ENCODE measurements around the gene CDH23.

The CDH23 gene

DNA sequence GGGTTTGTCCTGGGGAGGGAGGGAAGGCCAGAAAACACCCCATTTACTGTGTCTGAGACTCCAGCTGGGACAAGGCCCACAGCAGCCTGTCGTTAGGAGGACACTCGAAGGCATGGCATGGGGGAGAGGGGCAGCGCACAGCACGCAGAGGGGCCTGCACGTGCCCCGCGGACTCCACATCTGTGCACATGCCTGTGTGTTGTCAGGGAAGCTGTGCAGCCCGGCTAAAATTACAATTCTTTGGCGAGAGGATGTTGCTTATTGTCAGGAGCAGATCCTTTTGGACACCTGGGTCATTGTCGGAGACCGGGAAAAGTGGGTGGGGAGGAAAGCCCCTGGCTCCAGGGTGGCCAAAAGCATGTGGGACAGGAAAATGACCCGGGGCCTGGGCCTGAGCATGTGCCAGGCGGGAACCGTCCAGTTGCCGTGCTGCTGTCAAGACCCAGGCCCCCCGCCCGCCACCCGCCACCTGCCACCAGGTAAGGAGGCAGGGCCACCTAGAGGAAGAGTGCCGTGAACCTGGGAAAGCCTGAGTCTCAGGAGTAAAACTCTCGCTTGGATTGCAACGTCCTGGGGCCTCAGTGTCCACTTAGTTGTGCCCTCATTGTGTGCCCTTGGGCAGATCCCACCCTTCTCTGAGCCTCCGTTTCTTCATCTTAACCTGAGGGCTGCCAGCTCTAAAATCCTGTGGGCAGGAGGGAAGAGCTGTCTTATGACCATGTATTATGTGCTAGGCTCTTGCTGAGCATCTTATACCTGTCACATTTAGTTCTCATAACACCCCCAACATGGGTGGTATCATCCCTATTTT is 369.4 kb downstream of the CDH23 start:
- no peak overlapping the region for H3K9ac ChIP-seq (ENCODE audit: low read length)

DNA sequence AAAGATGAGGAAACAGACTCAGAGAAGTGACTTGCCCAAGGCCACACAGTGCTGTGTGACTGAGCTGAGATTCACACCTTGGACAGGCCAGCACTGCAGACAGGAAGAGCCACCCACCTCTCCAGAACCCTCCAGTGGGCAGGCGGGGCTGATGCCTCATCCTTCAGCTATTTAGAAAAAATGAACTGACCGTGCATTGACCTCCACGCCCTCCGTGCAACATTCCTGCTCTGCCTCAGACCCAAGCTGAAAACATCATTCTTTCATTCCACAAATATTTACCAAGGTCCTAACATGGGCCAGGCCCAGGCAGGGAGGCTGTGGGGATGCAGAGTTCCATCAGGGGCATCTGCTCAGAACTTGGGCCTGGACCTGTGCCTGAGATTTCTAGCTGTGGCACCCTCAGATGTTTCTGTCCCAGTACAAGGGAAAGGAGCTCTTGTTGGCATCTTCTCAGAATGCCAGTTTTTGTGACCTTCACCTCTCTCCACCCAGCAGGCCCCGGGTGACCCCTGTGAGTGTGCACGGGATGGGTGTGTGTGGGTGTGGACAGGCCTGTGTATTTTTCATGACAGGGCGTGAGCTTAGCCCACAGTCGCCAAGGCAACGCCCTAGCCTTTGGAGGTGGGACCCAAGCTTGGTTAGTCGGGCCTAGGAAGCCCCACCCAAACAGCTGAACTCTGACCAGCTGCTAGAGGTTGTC is 370.1 kb downstream of the CDH23 start:
- no peaks in the 10 kb centered on the region for H3K9me3 ChIP-seq (ENCODE audit: control insufficient read depth, insufficient read depth, low read depth, low read length)
- H3K27ac ChIP-seq (ENCODE audit: low read depth, low read length) = no peak overlapping the region
- H3K4me3 ChIP-seq (ENCODE audit: low read depth, low read length) = no peak overlapping the region
- peaks cover 12% of the 10 kb centered on the region; the same call in 1 of the 2 replicates for H3K27me3 ChIP-seq (ENCODE audit: control insufficient read depth, insufficient read depth, low read length)
- H3K4me1 ChIP-seq (ENCODE audit: control insufficient read depth, insufficient read depth, low read length) = peaks cover 8% of the 10 kb centered on the region
- no peak overlapping the region for H3K9ac ChIP-seq (ENCODE audit: low read length)
- no peaks in the 10 kb centered on the region for H3K36me3 ChIP-seq (ENCODE audit: control insufficient read depth, insufficient read depth, low read length)

More for the DNA sequence above, 369.4 kb downstream of the CDH23 start:
- no peaks in the 10 kb centered on the region for H3K9me3 ChIP-seq (ENCODE audit: control insufficient read depth, insufficient read depth, low read depth, low read length)
- peaks cover 8% of the 10 kb centered on the region for H3K4me1 ChIP-seq (ENCODE audit: control insufficient read depth, insufficient read depth, low read length)
- H3K27me3 ChIP-seq (ENCODE audit: control insufficient read depth, insufficient read depth, low read length) = peaks cover 4% of the 10 kb centered on the region; the same call in 1 of the 2 replicates
- no peaks in the 10 kb centered on the region for H3K36me3 ChIP-seq (ENCODE audit: control insufficient read depth, insufficient read depth, low read length)
- no peak overlapping the region for H3K27ac ChIP-seq (ENCODE audit: low read depth, low read length)
- H3K4me3 ChIP-seq (ENCODE audit: low read depth, low read length) = no peak overlapping the region

DNA sequence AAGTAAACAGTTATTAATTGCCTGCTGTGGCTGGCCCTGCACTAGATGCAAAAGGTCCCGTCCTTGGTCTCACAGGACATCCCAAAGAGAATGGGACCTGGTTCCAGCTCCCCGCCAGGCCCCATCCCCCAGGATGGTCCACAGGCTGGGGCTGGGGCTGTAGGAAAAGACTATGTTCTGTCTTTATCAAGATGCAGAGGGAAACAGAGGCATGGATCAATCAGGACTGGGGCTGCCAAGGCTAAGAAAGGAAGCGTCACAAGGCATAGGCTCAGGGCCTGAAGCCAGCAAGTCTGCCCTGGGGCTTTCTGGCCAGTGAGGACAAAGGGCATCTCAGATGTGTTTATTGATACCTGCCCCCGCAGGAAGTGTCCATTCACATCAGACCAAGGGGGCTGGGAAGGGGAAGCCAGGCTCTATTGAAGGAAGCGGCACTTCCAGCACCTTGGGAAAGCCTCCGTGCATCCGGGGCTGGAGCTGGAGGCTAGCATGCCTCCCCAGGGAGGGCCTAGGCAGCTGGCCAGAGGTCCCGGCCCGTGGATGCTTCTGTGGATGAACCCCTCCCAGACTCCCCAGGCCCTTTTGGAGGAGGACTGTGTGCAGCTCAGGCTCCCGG is 370.8 kb downstream of the CDH23 start:
- H3K9ac ChIP-seq (ENCODE audit: low read length) = no peak overlapping the region
- H3K4me3 ChIP-seq (ENCODE audit: low read depth, low read length) = no peak overlapping the region
- peaks cover 8% of the 10 kb centered on the region for H3K4me1 ChIP-seq (ENCODE audit: control insufficient read depth, insufficient read depth, low read length)

DNA sequence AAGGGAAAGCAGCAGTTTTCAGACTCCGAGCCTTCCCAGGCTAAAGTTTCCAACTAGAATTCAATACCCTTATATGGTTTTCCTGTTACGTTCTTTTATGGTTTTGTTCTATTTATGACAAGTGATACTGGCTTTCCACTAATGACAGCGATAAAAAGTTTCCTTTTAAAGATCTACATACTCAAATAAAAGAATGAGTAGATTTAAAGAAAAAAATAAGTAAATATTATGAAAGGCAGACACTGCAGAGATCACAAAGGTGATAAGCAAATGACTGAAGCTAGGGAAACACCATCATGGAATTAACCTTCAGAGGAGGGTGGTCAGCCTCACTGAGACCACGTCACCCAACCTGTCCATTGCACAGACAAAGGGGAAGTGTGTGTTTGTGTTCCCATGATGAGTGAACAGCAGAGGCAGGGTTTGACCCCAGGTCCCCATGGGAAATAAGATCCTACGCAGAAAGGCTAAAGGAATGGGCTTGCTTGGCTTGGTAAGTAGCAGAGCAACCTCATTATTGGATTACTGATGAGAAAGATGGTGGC is 372.6 kb downstream of the CDH23 start:
- H3K4me3 ChIP-seq (ENCODE audit: low read depth, low read length) = no peak overlapping the region
- H3K27ac ChIP-seq (ENCODE audit: low read depth, low read length) = no peak overlapping the region
- H3K4me1 ChIP-seq (ENCODE audit: control insufficient read depth, insufficient read depth, low read length) = peaks cover 8% of the 10 kb centered on the region
- no peaks in the 10 kb centered on the region for H3K9me3 ChIP-seq (ENCODE audit: control insufficient read depth, insufficient read depth, low read depth, low read length)
- no peaks in the 10 kb centered on the region for H3K36me3 ChIP-seq (ENCODE audit: control insufficient read depth, insufficient read depth, low read length)
- no peak overlapping the region for H3K9ac ChIP-seq (ENCODE audit: low read length)
- peaks cover 35% of the 10 kb centered on the region for H3K27me3 ChIP-seq (ENCODE audit: control insufficient read depth, insufficient read depth, low read length)

More for the DNA sequence above, 370.8 kb downstream of the CDH23 start:
- Histone ChIP-seq H3K36me3 (ENCODE audit: control insufficient read depth, insufficient read depth, low read length) (no peaks in the 10 kb centered on the region), H3K27me3 (ENCODE audit: control insufficient read depth, insufficient read depth, low read length) (peaks cover 18% of the 10 kb centered on the region), H3K27ac (ENCODE audit: low read depth, low read length) (no peak overlapping the region), H3K9me3 (ENCODE audit: control insufficient read depth, insufficient read depth, low read depth, low read length) (no peaks in the 10 kb centered on the region)

DNA sequence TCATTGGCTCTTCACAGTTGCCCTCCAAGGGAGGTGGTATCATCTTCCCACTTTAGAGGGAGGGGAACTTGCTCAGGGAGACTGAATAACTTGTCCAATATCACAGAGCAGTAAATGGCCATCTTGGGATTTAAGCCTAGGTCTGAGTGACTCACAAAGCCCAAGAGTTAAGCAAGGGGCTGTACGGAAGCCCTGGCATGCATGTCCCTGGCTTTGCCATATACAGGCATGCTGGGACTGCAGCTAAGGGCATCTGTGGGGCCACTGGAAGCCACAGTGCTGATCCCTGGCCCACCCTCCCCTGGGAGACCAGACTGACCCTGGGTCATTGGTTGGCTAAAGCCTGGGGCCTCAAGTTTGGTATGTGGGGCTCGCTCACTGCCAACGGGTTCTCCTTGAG is 373.5 kb downstream of the CDH23 start:
- peaks cover 38% of the 10 kb centered on the region for H3K27me3 ChIP-seq (ENCODE audit: control insufficient read depth, insufficient read depth, low read length)
- H3K4me1 ChIP-seq (ENCODE audit: control insufficient read depth, insufficient read depth, low read length) = peaks cover 8% of the 10 kb centered on the region
- no peak overlapping the region for H3K27ac ChIP-seq (ENCODE audit: low read depth, low read length)
- no peaks in the 10 kb centered on the region for H3K9me3 ChIP-seq (ENCODE audit: control insufficient read depth, insufficient read depth, low read depth, low read length)
- H3K4me3 ChIP-seq (ENCODE audit: low read depth, low read length) = no peak overlapping the region
- H3K9ac ChIP-seq (ENCODE audit: low read length) = no peak overlapping the region
- H3K36me3 ChIP-seq (ENCODE audit: control insufficient read depth, insufficient read depth, low read length) = no peaks in the 10 kb centered on the region

DNA sequence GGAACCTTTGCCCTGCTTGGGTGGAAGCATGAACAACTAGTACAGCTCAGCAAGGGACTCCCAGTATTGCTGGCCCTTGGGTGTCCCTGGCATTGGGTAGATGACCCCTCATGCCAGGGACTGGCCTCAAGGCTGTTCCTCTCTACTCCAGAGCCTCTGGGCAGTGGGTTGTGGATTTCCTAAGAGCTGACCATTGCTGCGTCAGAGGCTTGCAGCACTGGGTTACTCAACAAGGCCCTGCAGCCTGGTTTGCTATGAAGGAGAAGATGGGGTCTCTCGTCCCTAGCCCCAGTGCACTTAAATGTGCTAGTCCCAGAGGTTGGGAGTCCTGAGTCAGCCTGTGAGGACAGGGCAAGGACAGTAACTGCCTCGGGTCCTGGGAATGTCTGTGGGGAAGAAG is 374.1 kb downstream of the CDH23 start:
- no peak overlapping the region for H3K4me3 ChIP-seq (ENCODE audit: low read depth, low read length)
- no peaks in the 10 kb centered on the region for H3K36me3 ChIP-seq (ENCODE audit: control insufficient read depth, insufficient read depth, low read length)
- peaks cover 8% of the 10 kb centered on the region for H3K4me1 ChIP-seq (ENCODE audit: control insufficient read depth, insufficient read depth, low read length)
- H3K9ac ChIP-seq (ENCODE audit: low read length) = no peak overlapping the region
- H3K27me3 ChIP-seq (ENCODE audit: control insufficient read depth, insufficient read depth, low read length) = peaks cover 38% of the 10 kb centered on the region
- no peak overlapping the region for H3K27ac ChIP-seq (ENCODE audit: low read depth, low read length)
- H3K9me3 ChIP-seq (ENCODE audit: control insufficient read depth, insufficient read depth, low read depth, low read length) = no peaks in the 10 kb centered on the region

DNA sequence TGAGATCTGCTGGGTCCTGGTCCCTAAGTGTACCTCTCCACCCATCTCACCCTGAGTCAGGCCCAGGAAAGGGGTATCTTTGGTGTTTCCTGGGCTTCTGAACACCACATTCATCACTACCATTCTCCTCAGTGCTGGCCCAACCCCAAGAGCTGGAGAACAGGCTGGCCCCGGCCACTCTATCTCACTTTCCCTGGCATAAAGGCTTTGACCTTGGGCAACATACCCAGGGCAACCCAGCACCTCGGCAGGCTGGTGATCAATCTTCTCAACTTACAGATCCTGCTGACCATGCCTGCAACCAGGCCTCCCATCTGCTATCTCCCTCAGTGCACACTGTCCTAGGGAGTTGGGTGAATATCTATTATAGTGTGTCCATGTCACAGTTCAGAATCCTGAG is 374.5 kb downstream of the CDH23 start:
- no peak overlapping the region for H3K27ac ChIP-seq (ENCODE audit: low read depth, low read length)
- peaks cover 38% of the 10 kb centered on the region for H3K27me3 ChIP-seq (ENCODE audit: control insufficient read depth, insufficient read depth, low read length)
- H3K4me1 ChIP-seq (ENCODE audit: control insufficient read depth, insufficient read depth, low read length) = peaks cover 8% of the 10 kb centered on the region

DNA sequence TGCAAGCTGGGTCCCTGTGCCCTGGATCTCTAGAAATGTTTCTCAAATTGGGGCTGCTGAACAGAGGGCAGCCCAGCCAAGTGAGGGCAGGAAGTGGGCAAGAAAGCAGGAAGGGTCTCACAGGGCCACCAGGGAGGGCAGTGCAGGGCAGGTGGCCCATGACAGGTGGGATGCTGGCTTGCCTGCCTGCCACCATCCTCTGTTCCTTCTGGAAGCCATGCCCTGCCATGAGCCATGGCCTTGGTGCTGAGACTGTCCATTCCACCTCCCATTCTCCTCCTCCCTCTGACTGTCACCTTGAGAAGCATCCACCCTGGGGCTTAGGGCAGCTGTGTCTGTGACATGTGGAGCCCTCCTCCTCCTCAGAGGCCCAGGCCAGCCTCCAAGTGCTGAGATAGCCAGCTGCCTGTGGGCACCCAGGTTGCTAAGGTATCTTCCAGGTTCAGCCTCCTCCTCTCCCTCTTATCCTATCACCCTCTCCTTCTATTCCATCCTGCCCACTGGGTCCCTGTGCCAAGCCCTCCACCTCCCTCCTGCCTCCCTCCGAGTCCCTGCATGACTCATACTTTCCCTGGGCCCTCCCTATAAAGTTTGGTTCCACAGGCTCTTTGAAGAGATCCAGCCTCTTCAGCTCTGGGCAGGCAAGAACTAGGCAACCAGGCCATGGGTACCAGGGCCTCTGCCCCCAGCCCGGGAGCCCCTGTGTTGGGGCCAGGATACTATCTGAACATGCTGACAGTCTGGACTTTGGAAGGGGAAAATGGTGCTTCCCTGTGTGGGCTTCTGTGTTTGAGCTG is 375.3 kb downstream of the CDH23 start:
- H3K36me3 ChIP-seq (ENCODE audit: control insufficient read depth, insufficient read depth, low read length) = no peaks in the 10 kb centered on the region
- H3K4me3 ChIP-seq (ENCODE audit: low read depth, low read length) = no peak overlapping the region
- peaks cover 38% of the 10 kb centered on the region for H3K27me3 ChIP-seq (ENCODE audit: control insufficient read depth, insufficient read depth, low read length)
- H3K9ac ChIP-seq (ENCODE audit: low read length) = no peak overlapping the region
- H3K4me1 ChIP-seq (ENCODE audit: control insufficient read depth, insufficient read depth, low read length) = peaks cover 8% of the 10 kb centered on the region
- no peak overlapping the region for H3K27ac ChIP-seq (ENCODE audit: low read depth, low read length)
- peaks cover 1% of the 10 kb centered on the region; the same call in 1 of the 2 replicates for H3K9me3 ChIP-seq (ENCODE audit: control insufficient read depth, insufficient read depth, low read depth, low read length)

More for the DNA sequence above, 374.5 kb downstream of the CDH23 start:
- Histone ChIP-seq H3K36me3 (ENCODE audit: control insufficient read depth, insufficient read depth, low read length) (no peaks in the 10 kb centered on the region), H3K4me3 (ENCODE audit: low read depth, low read length) (no peak overlapping the region), H3K9me3 (ENCODE audit: control insufficient read depth, insufficient read depth, low read depth, low read length) (no peaks in the 10 kb centered on the region), H3K9ac (ENCODE audit: low read length) (no peak overlapping the region)

DNA sequence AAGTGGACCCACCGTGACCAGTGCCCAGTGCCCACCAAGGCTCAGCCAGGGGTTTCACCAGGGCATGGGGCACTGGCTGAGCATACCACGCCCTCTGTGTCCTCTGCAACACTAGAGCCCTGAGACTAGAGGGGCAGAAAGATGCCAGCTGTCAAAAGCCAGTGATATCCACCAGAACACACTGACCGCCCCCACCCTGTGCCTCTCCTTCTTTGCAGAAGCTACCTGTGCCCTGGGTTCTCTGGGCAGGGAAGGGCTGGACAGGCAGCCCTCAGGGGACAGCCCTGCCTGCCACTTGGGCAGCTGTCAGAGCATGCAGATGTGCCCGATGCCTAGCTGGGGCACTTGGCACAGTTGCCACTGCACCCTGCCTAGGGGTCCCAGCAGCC is 376.1 kb downstream of the CDH23 start:
- Histone ChIP-seq H3K4me3 (ENCODE audit: low read depth, low read length) (peak overlapping the region; percentile 58), H3K27ac (ENCODE audit: low read depth, low read length) (no peak overlapping the region), H3K36me3 (ENCODE audit: control insufficient read depth, insufficient read depth, low read length) (no peaks in the 10 kb centered on the region), H3K9me3 (ENCODE audit: control insufficient read depth, insufficient read depth, low read depth, low read length) (peaks cover 9% of the 10 kb centered on the region), H3K9ac (ENCODE audit: low read length) (no peak overlapping the region), H3K4me1 (ENCODE audit: control insufficient read depth, insufficient read depth, low read length) (no peaks in the 10 kb centered on the region; the same call in 1 of the 2 replicates), H3K27me3 (ENCODE audit: control insufficient read depth, insufficient read depth, low read length) (peaks cover 38% of the 10 kb centered on the region)

DNA sequence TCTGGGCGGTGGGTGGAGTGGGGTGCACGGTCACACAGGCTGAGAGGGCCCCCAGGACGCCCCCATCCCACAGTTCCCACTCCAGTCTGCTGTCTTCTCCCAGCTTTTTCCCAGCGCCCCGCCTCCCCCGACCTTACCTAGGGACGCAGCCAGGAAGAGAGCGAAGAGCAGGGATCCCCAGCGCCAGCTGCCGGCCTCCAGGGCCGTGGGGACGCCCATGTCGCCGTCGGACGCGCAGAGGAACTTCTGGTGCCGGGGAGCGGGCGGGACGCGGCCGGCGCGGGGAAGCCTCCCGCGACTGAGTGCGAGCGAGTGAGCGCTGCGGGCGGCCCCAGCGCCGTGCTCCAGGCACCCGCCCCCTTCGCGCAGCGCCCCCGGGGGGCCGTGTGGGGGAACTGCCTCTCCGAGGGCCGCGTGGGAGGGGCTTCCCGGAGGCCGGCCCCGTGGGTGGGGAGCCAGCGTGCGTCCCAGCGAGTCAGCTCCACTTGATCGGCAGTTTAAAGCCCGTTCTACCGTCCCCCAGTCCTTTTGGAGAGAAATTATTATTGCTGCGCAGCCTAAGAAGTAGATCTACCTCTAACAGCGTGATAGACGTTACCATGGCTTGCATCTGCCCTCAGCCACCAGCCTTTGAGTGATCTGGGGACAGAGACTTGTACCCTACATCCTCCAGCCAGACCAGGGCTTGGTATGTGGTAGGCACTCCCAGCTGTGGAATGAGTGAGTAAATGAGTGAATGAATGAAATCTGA is 376.7 kb downstream of the CDH23 start, which contains the start of gene VSIR:
Gene VSIR (minus strand): TSS at position 300 of the 751 bp plus-strand sequence. CDS start 81 bp downstream, at position 219.
- Histone ChIP-seq H3K27ac (ENCODE audit: low read depth, low read length) (no peak within 1 kb of the TSS), H3K27me3 (ENCODE audit: control insufficient read depth, insufficient read depth, low read length) (peaks cover 38% of the 10 kb centered on the region), H3K36me3 (ENCODE audit: control insufficient read depth, insufficient read depth, low read length) (no peaks in the 10 kb centered on the region), H3K4me1 (ENCODE audit: control insufficient read depth, insufficient read depth, low read length) (no peaks in the 10 kb centered on the region; the same call in 1 of the 2 replicates), H3K4me3 (ENCODE audit: low read depth, low read length) (peak within 1 kb of the TSS; percentile 58), H3K9me3 (ENCODE audit: control insufficient read depth, insufficient read depth, low read depth, low read length) (peaks cover 9% of the 10 kb centered on the region), H3K9ac (ENCODE audit: low read length) (no peak within 1 kb of the TSS)
